Renal cortical epithelial cell (primary cell): Measurements from ENCODE around the gene PDGFD. TPM values are rescaled to one million over a fixed set of nuclear protein-coding genes. Genes with fewer than 3 reads are reported as not detected.
"Not testable (repeated sequence)": the region's sequence is repeated elsewhere in the genome, so short reads cannot be mapped to it uniquely, and the experiment has no call there.

Experiments used
- DNase-seq: peaks from one replicate; pipeline ENCODE4 v3.0.0-alpha.2; 2011; ENCODE audit warnings: low read depth
- total RNA-seq: library from RNA; depleted of rRNA; stranded (reverse); fragments of >200 nt; gene quantifications from 2 replicates; pipeline ENCODE4 v1.2.3, GENCODE V29; 2014

PDGFD gene
- total RNA-seq, 1 donor from 2014 or later = 8.7 TPM

DNA sequence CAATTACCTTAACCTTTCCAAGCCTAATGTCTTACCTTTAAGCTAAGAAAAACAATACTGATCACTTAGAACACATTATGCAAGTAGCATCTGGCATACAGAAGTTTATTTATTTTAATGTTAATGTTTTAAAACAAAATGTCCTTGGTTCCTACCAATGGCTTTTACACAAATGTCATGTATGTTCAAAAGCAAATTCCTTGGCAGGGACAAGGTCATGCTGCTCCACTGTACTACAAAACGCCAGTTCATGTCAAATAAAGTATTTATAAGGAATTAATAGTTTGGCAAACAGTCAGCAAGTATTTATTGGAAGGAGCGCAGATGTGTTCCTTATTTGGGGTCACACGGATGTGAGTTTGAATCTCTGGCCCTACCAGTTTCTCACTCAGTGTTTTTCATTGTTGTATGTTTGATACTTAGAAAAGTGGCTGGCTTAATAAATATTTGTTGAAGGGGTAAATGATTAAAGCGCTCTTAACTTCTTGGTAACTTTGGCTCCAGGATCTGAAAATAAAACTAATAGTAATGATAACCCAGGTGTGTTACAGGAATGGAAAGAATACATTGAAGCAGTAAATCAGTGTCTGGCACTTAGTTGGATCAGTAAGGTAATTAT is 108.9 kb downstream of the PDGFD start:
- DNase-seq = no peak

DNA sequence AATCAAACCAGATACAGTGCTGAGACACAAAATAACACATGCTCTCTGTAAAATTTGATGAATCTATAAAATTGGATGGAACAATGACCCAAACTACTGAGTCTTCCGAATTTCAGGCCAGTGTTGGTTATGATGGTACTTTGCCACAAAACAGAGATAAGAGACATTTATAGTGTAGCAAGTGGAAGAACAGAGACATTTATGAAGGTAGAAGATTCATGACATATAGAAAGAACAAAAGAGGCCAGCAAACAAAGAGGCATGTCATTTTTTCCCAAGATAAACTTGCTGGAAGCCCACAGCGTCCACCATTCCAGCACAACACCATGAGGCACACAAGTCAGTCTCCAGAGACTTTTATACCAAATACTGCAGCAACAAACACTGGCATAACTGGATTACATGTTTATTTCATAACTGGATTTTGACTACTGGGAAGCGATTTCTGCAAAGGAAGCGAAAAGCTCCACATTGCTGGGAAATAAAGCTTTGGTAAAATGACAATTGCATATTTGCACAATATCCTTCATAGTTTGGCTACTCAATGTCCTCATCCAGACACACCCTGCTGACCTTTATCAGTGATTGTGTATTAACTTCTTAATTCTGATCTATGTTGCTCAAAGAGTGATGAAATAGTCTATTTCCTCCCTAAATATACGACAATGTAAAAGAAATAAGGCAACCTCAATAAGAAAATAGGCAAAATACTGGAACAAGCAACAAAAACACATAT is 110.0 kb downstream of the PDGFD start:
- DNase-seq = no peak

DNA sequence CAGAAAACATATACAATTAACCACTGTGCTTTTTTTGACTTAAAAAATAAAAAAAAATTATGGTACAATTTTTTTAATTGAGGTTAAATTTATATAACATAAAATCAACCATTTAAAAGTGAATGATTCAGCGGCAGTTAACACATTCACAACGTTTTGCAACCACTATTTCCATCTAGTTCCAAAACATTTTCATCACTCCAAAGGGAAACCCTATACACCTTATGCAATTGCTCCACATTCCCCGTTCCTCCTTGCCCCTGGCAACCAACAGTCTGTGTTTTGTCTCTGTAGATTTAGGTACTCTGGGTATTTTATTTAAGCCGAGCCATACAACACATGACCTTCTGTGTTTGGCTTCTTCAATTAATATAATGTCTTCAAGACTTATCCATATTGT is 112.2 kb downstream of the PDGFD start:
- DNase-seq = no peak

DNA sequence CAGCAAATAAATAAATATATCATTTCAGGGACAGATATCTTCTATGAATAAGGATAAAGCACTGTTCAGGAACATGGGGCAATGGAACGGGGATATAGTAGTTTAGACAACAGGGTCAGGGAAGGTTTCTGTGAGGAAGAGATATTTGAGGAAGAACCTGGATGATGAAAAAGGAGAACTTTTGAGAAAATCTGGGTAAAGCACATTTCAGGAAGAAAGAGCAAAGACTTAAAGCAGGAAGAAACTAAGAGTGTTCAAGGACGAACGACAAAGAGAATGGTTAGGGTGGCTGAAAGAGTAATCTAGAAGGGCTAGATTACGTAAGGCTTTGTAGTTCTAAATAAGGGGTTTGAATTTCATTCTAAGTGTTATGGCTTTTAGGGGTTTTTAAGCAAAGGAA is 114.8 kb downstream of the PDGFD start:
- no peak for DNase-seq

DNA sequence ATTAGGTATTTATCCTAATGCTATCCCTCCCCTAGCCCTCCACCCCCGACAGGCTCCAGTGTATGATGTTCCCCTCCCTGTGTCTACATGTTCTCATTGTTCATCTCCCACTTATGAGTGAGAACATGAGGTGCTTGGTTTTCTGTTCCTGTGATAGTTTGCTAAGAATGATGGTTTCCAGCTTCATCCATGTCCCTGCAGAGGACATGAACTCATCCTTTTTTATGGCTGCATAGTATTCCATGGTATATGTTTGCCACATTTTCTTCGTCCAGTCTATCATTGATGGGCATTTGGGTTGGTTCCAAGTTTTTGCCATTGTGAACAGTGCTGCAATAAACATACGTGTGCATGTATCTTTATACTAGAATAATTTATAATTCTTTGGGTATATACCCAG is 117.1 kb downstream of the PDGFD start:
- not testable (repeated sequence) for DNase-seq

DNA sequence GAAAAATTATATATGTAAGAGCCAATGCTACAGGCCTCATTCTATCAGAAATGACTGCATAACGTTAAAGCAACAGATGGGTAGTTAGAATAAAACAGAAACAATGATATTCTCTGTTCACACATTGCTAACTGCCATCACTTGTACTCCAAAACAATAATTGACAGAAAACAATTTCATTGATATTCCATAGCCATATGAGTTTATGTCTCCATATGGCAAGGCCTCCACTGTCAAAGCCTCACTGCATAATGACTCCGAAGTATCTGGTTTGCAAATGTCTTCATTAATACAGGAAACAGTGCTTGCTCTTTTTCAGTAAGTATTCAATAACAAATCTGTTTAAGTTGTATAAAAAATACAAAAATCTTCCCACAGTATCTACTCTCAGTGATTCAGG is 117.6 kb downstream of the PDGFD start:
- DNase-seq = no peak

DNA sequence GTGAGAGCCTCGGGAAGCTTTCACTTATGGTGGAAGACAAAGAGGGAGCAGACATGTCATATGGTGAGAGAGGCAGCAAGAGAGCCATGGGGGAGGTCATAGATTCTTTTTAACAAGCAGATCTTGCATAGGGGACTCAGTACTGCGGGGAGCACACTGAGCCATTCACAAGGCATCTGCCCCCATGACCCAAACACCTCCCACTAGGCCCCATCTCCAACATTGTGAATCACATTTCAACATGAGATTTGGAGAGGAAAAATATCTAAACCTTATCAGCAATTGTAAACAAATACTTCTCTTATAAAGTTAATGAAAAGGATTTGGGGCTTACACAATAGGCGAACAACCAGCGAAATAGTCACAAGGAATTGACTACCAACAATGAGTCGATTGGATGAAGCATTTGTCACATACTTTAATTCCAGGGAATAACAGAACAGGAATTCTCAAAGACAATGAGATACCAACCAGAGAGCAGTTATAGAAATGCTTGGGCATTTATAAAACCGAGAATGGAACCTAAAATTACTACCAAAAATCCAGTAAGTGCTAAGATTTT is 120.2 kb downstream of the PDGFD start:
- no peak for DNase-seq

DNA sequence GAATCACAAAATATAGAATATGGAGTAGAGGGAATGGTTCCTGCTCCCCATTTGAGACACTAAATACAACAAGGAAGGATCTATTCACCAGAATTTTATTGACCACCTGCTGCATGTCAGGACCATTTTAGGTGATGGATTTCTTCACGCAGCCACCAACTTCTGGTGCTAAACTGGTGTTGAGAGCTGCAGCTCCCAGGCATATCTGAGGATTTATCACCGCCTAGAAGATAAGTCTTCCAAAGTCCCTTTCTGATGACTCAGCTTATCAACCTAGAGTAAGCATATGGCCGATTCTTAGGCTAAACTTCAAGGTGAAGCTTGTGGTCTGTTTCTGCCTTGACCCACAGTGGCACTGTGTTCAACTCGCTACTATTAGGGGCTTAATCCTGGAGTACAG is 120.8 kb downstream of the PDGFD start:
- DNase-seq = no peak

DNA sequence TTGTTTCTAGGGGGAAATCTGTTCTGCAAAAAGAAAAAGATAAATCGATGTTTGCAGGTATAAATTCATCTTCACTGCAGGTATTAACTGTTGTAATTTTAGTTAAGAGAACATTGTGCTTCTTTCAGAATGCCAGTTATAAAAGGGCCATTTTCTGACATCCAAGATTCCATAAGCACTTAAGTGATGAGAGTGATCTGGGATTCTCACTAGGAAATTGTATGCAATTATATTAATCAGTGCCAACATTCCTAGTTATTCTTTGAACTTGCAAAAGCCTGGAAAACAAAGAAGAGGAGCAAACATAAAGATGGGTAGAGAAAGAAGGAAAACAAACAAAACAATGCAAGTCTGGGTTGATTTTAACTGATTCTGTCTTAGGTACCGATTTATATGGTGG is 122.2 kb downstream of the PDGFD start:
- DNase-seq = no peak

DNA sequence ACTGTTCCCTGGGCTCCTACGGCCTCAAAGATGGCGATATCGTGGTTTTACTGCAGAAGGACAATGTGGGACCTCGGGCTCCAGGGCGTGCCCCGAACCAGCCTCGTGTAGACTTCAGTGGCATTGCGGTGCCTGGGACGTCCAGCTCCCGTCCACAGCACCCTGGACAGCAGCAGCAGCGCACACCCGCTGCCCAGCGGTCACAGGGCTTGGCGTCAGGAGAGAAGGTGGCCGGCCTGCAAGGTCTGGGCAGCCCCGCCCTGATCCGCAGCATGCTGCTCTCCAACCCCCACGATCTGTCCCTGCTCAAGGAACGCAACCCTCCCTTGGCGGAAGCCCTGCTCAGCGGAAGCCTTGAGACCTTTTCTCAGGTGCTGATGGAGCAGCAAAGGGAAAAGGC is 127.0 kb downstream of the PDGFD start:
- no peak for DNase-seq

DNA sequence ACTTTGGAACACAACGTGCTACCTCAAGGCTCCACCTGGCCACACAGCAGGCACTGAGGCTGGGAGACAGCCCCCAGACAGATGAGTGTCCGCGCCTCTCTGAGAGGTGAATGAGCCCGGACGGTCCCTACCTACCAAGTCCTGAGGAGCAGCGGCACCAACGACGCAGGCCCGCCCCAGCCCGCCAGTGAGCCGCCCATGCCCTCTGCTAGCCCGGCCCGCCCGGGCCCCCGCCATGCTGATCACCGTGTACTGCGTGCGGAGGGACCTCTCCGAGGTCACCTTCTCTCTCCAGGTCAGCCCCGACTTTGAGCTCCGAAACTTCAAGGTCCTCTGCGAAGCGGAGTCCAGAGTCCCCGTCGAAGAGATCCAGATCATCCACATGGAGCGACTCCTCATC is 127.4 kb downstream of the PDGFD start, which contains the start of gene DDI1:
DDI1 (plus strand) TSS at position 53 of the 400 bp plus-strand sequence; CDS start at position 236, 183 bp downstream.
- DNase-seq = no peak

DNA sequence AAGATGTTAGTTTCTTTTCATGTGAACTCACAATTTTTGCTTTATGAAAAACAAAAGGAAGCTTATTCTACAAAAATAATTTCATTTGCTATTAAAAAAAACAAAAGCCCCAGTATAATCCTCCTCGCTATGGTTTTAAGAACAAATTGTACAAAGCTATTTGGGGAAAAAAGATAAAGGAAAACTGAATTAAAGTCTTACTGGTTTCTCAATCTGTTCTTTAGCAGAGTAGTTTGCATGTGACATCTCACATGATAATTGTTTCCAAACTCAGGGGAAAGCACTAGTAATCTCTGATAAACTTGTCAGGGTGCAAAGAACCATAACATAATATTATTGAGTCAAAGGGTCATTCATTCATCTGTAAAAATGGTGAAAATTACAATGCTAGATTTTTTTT is 130.4 kb downstream of the PDGFD start:
- DNase-seq = peak; percentile 9

DNA sequence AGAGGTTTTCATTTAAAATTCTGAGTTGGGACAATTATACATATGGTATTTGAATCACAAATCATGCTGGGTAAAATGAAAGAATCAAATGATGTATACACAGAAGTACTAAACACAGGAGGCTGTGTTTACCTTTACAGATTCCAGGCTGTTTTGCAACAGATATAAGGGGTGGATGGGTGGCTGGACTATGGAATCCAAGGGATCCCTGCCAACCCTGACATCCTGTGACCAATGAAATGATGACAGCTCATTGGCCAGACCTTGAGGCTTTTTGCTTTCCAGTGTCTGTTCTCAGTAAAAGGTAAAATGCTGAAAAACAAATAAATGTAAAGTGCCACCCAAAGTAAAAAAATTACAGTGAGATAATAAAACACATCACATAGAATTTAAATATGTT is 130.8 kb downstream of the PDGFD start:
- peak; percentile 84 for DNase-seq

DNA sequence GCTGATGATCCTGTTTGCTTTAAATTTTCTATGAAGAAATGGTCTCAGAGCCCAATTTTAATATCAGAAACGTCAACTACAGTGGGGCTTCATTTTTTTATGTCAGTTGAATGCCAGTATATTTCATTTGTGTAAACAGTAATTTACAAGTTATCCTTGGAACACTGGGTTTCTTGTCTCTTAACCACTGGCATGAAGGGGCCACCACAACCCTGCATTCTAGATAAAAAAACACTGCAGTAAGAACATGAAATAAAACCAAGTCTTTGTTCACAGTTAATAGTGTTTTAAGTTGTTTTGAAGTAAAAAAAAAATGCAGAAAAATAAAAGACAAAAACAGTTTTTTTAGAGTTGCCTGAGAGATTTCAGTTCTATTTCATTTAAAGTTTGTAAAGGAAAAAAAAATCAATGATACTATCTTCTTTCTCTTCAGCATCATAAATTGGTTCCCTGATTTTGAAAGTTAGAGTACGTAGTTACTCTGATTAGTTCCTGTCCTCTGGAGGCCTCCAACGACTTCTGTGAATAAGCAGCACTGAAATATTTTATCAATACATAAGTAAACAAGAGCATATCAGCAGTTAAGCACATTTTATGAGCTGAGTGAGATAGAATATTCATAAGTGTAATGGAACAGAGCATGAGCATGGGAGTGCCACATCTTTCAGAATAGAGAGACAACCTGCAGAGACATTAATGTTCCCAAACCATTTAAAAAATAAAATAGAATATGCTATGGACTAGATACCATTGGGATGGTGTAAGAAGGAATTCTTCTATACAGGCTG is 135.3 kb downstream of the PDGFD start:
- peak; percentile 56 for DNase-seq

DNA sequence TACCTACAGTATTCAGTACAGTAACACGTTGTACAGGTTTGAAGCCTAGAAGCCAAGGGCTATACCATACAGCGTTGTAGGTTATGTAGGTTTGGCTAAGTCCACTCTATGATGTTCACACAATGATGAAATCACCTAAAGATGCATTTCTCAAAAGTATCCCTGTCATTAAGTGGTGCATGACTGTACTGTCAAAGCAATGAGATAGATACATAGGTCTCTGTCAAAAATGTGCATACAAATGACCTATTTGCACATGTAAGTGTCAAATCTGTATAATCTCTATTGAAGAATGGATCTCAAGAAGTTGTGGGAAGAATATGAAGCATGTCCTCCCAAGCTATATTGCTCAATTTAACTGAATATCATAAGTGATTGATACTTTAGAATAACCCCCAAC is 139.4 kb downstream of the PDGFD start:
- DNase-seq = no peak

DNA sequence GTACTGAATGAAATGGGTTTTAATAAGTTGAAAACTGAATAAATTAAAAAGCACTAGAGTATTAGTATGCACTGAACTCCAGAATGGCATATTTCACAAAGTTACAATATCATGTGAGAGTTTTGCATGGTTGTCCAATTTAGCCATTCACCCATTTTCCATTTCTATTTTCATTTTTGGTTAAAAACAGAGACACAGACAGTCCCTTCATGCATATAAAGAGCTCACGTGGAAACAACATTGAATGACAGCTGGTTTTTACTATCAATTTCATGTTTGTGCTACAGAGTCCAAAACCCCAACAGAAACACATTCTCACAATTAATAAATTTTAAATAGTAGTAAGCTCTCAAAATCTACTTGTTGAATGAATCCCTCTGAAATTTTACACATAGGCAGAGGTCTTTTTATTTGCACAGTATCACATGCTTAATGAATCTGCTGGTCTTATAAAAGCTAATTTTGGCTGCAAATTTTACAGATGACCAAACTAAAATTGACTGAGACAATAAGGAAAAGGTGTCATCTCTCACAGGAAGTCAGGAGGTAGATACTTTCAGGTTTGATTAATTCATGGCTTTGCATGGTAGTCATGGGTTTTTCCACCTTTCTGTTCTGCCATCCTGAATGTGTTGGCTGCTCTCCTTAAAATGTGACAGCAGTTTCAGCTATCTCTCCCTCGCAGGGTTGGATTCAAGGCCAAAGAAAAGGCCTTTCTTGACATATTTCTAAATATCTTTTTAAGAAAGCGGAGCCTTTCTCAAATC is 148.1 kb downstream of the PDGFD start:
- DNase-seq = no peak

DNA sequence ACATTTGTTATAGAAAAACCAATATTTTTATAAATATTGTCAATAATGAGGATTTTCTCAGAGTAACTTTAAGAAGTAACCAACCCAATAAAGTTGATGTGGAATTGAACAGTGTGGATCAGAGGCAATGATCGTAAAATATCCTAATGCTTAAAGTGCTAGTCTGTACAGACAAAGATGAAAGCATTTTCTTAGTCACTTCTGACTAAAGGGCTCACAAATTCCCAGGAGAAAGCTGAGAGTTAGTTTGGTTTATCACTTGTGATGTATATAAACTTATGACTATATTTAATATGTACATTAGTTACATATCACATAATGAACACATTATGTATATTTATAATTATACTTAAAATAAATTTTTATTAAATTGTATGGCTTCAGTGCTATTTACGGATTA is 152.9 kb downstream of the PDGFD start:
- DNase-seq = no peak

DNA sequence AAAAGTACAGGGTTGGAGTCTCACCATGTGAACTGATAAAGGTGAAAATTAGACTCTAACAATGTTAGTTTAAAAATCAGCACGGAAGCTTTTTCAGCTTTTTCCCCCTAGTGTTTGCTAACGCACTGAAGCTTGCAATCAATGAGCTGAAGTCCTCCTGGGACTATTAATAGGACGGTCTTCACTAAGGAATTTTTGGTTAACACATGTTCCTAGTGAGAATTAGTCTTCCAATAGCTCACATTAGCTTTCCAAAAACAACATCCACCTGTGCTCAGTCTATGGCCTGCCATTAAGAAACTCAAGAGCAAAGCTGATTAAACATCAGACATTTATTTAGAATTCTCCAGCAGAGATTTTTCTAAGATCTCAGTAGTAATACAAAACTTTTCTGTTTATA is 154.2 kb downstream of the PDGFD start:
- no peak for DNase-seq

DNA sequence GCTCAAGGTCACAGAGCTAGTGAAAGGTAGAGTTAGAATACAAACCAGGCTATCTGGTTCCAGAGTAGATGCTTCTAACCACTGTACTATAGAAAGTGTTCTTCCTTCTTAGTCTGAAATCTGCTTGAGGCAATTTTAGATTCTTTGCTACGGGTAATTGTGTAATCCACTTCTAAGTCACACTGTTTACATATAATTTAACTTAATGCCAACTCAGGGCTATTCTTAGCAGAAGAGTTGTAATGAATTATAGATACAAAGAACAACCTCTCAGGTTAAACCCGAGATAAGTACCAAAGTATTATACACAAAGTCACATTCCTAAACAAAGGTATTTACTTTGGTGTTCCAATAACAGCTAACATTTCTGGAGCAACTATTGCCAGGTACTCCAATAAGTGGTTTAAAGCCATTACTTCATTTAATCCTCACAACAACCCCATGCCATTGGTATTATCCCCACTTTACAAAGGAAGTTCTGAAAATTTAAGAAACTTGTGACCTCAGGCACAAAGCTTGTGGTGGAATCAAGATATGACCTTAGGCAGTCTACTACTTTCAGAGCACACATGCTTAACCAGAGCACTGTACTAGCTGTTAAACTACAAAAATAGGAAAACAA is 158.6 kb downstream of the PDGFD start:
- peak; percentile 82 for DNase-seq

DNA sequence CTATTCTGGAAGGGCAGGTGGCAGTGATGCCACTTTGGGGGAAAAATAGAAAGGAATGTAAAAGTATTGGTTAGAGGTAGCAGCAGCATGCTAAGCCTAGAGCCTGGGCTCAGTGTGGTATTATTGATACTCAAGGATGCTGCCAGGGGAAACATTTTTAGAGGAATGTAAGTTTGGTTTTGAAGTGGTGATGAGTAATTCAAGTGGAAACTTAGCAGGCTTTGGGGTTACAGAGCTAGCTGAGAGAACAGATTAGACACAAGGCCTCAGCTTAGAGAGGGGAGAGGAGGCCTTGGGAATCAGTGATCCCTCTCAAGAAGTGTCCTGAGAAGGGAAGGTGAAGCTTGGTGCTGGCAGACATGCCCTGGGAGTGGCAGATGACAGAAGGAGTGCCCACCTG is 160.5 kb downstream of the PDGFD start:
- DNase-seq = peak; percentile 38

DNA sequence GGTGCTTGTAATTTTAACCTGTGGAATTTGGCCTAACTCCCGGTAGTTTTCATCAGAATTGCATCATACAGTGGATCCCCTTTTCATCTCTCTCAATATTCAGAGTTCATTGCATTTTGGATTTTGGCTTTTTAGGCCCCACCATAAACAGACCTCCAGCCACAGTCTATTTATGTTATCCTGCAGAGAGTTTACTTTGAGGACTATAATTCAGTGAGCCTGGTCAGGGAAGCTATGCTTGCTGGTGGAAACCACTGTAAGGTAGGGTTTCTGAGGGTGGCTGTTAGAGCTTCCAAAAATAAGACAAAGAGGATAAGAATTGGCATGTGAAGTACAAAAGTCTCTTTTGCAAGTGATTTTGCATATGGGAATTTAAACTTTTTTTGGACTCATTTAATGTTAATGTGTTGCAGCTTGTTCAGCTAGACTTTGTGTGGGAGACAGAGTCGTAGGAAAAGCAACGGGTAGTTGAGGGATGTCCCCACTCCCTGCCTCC is 162.3 kb downstream of the PDGFD start:
- DNase-seq = no peak
